Liver (tissue), 2 donors: ENCODE measurements around the gene POLD2.
A peak's percentile ranks its signal among the peaks of the same experiment; 100 is the strongest.

ENCODE experiments used
- RAD21 ChIP-seq, 2 donors: IDR thresholded peaks; 2 replicates each; pipeline ENCODE4 v1.6.1; 2016; ENCODE audit warnings: antibody characterized with exemption in 2 of 2, mild to moderate bottlenecking in 2 of 2
- REST ChIP-seq: IDR thresholded peaks from 2 replicates; pipeline ENCODE4 v1.6.1; 2016; ENCODE audit warnings: antibody characterized with exemption, mild to moderate bottlenecking
- donor health status: healthy.

GRCh38 chr7:44082541-44083207, 40.7 kb downstream of the POLD2 start:
- TF ChIP-seq RAD21 (IDR thresholded peaks at IDR 0.05) (no peak), REST (peak; percentile 60)
